HT-29 (cell line): ENCODE data around the gene CC2D1A. TPM values are rescaled to one million over a fixed set of nuclear protein-coding genes. Genes with fewer than 3 reads are reported as not detected.

ENCODE experiments used
- DNase-seq: peaks from one replicate; pipeline ENCODE4 v3.0.0-alpha.2; 2015; ENCODE audit warnings: low spot score
- total RNA-seq: library from RNA; depleted of rRNA; stranded (reverse); fragments of >200 nt; shearing (Covaris generic); gene quantifications from 2 replicates; pipeline ENCODE4 v1.2.3, GENCODE V29; 2014

Gene CC2D1A
- total RNA-seq, 1 experiment from 2014 or later: 36.0 TPM

DNA sequence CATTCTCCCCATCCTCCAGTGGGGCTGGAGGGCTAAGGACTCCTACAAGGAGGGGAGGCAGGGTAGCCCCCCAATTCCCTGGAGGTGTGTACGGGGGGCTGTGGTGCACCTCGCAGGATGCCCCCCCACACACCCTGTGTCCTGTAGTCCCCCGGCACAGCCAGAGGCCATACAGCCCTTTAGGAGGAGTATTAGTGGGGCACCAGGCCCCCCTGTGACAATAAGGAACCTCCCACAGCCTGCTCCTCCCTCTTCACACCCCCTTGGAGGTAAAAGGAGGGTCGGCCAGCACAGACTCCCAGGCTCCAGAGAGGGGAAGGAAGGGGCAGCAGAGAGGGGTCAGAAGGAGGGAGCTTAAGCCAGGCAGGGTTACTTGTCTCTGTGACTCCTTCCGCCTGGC, 29.2 kb upstream of the CC2D1A start, which contains the start of gene NANOS3:
Gene NANOS3, plus strand, starts transcription at position 301 of the 400 bp plus-strand sequence. CDS start 115 bp downstream, outside the sequence.
- DNase-seq: no peak

DNA sequence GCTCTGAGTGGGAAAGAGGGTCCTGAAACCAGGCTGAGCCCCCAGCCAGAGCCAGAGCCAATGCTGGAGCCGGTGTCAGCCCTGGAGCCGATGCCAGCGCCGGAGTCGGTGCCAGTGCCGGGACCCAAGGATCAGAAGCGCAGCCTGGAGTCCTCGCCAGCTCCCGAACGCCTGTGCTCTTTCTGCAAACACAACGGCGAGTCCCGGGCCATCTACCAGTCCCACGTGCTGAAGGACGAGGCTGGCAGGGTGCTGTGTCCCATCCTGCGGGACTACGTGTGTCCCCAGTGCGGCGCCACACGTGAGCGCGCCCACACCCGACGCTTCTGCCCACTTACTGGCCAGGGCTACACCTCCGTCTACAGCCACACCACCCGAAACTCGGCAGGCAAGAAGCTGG, 28.7 kb upstream of the CC2D1A start:
- DNase-seq: no peak

DNA sequence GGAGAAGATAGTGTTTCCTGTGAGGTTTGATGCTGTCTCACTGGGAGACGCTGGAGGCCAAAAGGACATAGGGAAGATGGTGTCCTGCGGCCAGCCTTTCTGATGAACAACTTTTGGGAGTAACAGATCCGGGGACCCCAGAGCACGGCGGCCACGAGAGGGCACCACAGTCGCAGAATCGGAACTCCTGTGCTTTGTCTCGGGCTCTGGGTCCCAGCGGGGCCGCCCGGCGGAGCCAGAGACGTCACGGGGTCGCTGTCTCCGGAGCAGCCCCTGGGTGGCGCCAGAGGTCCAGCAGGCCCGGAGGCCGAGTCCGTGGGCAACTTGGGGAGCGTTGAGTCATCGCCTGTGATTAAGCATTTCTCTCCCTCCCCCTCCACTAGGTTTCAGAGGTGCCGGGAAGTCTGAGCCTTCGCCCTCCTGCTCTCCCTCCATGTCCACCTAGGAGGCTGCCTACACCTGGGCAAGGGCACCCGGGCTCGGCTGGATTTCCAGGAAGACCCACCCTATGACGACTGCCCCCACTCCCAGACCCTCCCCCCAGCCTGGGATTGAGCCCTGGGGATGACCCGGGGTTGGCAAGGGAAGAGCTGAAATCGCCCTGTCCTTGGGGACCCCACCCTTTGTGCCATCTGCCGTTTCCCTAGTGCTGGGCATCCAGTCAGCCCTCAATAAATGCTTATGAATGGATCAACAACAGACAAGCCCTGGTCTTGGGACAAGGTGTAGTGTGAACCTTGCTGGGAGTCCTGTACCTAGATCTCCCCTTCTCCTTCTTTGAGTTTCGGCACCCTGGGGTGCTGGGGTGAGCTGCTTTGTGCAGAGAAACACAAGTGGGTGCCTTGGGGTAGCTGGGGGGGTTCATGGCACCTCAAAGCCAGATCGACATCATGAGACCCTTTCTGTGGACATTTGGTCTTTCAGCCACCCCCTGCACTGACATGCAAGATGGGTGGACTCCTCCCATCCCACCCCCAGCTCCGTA, 25.6 kb upstream of the CC2D1A start:
- DNase-seq: peak; percentile 91

DNA sequence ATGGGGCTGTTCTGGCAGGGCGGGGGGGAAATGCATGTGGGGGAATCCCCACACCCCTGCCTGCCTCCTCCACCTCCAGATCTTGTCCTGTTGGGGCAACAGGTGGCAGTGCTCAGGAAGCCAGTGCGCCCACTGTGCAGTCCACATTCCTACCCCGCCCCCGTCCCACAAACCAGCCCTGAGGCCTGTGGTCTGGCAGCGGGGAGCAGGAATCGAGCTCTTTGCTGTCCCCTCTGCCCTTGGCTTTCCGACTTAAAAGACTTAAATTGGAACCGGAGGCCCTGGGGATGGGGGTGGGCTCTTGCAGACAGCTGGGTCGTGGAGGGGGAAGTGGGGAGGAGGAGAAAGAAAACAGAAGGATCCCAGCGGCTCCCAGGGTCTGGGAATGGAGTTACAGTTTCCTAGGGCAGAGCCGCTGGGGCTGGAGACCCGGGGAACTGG, 24.7 kb upstream of the CC2D1A start:
- no peak for DNase-seq

DNA sequence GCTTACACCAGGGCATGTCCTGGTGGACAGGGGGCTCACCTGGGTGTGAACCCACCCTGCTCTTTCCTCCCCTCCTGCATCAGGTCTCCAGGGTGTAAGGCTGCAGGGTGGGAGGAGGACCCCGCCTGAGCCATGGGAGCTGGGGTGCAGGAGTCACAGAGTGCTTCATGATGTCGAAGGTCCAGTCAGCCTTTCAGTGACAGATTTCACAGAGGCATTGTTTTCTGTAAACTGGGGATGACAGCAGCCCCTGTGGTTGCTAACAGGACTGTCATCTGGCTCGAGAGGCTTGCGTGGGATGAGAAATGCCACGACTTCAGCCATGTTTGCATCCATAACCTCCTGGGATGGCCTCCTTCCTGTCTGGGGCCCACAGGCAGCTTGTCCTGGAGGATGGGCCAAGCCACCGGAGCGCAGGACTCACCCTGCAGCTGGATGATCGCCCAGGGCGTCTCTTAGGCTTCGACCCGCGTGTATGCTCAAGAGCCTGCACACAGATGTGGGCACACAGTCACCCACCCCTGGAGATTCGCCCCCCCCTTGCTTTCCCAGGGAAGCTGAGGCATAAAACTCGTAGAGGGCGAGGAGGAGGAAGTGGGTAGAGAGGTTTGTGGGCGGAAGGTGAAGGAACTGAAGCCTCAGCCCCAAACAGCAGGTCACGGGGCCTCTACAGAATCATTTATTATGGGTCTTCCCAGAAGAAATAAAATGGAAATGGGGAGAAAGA, 24.1 kb upstream of the CC2D1A start:
- no peak for DNase-seq

DNA sequence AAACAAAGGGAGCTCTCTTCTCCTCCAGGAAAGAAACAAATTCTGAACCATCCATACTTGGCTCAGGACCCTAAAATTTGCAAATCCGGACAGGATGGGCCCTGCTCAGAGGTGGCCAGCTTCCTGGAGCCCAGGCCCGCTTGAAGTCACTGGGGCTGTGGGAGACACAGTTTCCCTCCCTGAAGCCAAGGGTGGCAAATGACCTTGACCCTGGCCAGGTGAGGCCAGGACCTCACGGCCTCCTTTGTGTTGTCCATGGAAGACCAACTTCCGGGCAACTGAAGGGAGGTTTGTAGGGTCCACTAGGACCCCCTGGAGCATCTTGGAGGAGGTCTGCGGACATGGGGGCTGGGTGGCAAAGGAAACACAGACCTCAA, 23.6 kb upstream of the CC2D1A start:
- no peak for DNase-seq

DNA sequence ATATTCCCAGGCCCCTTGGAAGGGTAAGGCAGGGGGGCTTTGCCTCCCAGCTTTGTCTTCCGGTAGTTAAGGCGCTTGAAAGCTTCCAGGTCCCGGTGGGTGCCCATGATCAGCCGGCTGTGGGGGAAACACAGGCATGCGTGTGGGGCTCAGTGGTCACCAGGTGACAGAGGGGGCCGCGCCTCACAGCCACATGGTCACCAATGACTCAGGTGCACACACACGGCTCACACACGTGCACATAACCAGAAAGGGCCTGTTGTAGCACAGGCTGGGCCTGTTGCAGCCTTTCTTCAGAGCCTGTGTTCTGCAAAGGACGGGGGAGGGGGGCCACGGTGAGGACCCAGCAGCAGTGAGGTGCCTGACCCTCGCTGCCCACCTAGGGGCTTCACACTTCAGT, 23.2 kb upstream of the CC2D1A start:
- DNase-seq: no peak

DNA sequence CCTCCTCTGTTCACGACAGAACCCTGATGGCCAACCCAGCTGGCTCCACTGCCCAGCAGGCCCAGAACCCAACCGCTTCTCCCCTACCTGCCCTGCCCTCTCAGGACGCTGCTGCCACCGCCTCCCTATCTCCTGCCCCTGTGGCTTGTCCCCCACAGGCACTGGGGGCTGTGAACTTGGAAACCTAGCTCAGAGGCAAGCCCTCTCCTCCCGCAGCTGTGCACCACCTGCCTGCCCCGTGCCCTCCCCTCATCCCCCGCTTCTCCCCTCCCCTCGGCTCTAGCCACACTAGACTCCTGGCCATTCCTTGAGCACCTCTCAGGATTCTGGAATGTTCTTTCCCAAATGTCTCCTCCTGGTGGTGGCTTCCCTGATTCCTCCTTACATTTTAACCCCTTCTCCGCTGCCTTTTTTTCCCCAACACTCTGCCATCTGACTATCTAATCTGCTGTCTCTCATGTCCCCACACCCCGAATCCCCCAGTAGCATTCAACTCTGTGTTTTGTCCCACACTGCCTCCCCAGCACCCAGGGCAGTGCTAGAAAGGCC, 22.4 kb upstream of the CC2D1A start:
- no peak for DNase-seq

DNA sequence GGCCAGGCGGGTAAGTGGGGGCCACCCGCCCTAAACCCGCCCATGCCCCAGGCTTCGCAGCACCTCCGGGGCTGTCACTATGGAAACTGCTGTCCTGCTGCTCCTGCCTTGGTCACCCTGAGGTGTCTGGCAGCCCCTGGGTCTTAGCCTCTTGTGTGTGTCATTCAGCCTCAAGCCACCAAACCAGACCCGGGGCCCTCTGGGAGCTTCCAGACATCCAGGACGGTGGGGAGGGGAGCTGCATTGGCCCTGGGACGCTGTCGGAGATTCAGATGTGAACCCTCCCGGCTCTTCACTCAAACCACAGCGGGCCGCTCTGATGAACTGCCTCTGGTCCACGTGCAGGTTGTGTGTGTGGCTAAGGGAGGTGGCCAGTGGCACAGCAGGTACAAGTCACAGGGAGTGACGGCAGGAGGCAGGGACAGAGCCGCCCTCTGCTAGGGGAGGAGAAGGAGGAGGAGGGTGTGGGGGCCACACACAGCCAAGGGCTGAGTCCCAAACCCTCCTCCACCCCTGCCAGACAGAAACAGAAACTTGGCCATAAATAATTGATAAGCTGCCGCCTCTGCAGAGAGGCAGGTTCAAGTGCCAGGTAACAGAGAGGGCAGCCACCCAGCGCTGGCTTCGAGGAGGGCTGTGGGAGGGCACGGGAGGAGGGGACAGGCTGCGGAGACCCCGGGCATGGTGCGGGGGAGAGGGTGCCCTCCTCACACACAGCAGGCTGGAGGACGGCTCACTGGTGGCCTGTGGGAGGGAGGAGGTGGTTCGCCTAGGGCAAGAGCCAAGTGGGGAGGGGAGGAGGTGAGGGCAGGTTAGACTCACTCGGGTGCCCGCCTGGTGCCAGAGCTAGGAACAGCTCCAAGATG, 21.0 kb upstream of the CC2D1A start:
- DNase-seq: no peak

DNA sequence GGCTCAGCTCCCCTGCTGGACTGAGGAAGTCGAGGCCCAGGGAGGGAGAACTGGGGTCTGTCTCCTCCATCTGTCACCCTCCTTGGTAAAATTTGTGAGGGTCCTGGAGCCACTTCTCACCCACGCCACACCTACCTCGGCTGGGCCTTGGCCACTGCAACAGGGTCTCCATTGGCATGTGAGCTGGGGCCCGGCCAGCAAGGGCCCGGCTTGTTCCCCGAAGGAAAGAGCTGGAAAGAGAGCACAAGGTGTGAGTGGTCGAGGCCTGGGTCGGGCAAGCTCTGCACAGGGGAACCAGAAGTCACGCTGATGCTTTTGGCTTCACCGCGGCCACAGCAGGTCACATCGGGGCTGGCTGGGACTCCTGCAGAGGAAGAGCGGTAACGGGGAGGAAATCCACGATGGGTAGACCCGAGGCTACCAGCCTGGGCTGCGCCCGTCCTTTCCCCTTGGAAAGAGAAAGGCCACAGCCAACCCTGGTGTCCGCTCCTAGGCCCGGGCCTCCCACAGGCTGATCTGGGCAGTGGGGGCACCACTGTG, 20.1 kb upstream of the CC2D1A start:
- DNase-seq: no peak

DNA sequence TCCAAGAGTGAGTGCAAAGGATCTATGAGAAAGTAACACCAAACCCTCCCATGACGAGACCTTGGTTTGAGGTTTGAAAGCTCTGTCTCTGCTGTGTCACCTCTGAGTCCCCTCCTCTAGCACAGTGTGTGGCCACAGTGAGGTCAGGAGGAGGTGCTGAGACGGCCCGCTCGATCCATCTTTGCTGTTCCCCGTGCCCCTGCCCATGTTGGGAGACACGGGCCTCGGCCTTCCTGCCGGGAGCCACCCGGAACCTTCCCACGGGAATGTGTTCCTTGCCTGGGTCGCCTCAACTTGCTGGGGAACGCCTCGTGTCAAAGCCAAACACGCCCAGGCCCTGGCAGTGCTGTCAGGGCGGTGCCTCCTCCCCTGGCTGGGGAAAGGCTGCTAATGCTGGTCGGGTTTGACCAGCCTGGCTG, 19.0 kb upstream of the CC2D1A start:
- DNase-seq: no peak

DNA sequence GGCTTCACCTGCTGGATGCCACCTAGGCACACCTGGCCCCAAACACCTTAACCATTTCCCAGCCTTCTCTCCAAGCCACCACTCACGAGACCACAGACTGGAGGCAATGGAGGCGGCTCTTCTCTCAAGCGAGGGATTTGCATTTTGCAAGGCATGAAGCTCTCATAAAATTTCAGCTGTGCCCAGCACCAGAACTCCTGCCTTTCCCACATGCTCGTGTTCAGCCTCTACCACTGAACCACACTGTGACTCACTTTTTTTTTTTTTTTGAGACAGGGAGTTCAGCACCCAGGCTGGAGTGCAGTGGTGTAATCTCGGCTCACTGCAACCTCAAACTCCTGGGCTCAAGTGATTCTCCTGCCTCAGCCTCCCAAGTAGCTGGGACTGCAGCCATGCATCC, 18.5 kb upstream of the CC2D1A start:
- DNase-seq: no peak

DNA sequence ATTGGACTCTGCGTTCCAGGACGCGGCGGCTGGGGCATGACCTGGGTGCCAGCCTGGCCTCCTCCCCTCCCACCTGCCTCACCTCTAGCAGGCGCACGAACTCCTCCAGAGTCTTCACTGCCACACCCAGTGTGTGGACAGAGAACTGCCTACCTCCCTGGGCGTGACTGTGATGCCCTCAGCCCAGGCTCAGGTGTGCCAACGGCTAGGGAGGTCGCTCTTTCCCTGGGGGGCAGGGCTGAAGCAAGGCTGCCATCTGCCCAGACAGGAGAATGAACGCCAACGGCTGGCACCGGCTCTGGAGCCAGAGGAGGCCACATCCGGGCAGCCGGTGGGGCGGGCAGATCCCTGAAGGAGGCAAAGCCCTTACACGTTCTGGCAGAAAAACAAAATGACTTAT, 17.7 kb upstream of the CC2D1A start:
- no peak for DNase-seq

DNA sequence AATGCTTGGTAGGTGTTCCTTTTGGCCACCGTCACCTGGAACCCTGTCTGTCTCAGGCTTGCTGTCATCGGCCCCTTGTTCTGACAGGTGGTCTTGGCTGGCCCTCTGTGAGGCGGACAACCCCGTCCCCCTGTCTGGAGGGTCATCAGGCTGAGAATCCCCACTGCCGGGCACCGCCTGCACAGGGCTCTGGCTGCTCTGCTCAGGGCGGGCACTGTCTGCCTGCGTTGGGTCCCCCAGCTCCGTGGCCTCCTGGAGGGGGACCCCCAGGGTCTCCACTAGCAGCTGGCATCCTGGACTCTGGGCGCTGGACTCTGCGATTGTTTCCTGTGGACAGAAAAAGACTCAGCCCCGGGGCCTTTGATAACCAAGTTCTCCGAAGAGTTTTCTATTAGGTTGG, 15.9 kb upstream of the CC2D1A start:
- DNase-seq: no peak

DNA sequence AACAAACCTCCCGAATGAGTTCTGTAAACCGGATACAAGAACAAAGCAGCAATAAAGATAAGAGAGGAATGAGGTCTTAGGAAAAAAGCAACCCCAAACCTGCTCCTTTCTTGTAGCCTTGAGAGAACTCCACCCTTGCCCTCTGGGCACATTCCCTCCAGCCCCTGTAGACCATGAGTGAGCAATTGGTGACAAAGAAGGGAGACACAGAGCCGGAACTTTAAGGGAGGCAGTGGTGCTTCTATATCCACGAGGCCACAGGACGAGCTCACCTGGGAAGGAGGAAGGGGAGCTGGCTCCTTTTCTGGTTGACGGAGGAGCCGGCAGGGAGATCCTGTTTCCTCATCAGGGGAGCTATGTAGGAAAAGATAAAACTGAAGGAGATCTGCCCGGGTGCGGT, 13.1 kb upstream of the CC2D1A start:
- no peak for DNase-seq

DNA sequence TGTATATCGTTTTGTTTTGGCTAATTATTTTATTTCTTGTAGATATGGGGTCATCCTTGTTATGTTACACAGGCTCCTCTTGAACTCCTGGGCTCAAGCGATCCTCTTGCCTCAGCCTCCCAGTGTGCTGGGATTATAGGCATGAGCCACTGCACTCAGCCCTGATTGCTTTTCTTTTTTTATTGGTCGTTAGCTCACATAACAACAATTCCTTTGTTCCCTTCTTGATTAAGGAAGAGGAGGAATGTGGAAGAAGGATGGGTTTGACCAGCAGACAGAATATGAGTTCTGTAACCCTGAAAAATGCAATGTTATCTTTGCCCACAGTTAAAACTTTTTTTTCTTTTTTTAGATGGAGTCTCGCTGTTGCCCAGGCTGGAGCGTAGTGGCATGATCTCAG, 11.4 kb upstream of the CC2D1A start:
- DNase-seq: no peak

DNA sequence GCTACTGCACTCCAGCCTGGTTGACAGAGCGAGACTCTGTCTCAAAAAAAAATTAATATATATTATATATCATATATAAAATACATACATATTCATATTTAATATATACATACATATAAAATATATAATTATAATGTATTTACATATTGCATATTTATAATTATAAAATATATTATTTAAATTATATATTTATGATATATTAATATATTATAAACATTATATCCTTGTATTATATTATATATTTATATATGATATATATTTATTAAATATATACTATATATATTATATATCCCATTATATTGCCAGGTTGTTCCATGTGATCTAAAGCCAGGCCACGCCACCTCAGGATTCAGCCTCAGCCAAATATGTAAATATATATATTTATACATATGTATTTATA, 9.8 kb upstream of the CC2D1A start:
- no peak for DNase-seq

DNA sequence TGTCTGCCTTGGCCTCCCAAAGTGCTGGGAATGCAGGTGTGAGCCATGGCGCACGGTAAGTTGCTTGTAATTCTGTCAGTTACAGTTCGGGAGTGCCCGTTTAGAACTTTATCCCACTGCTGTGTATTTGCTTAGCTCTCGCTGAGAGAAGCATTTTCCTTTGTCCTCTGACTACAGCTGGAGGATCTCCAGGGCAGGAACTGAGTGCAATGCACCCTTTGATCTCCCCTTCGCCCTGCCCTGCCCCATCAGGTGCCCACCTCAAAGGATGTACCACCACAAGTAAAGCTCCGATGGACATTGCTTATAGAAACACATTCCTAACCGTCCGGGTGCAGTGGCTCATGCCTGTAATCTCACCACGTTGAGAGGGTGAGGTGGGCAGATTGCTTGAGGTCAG, 6.6 kb upstream of the CC2D1A start:
- no peak for DNase-seq

DNA sequence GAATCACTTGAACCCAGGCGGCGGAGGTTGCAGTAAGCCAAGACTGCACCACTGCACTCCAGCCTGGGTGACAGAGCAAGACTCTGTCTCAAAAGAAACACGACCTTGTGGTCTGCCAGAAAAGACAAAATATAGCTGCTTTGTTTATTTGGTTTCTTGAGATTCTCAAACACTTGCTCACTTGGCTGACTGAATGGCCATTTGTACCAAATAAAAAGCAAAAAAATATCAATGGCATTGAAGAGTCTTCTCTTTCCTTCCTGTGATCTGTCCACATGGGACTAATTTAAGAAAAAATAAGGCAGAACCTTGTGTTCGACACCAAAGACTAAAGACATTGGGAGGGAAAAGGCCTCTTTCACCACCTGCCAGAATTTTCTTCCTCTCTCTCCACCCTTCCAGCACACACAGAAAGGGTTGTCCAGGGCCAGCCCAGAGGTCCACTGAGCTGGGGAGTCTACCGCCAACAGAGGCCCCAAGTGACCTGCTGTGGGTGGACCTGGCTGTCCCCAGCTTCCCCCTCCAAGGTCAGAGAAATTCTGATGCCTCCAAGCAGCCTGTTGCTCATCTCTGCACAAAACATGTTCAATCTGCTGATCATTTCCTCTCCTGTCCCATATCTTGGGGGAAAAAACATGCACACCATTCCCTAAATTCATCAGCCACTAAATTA, 6.0 kb upstream of the CC2D1A start:
- DNase-seq: no peak

DNA sequence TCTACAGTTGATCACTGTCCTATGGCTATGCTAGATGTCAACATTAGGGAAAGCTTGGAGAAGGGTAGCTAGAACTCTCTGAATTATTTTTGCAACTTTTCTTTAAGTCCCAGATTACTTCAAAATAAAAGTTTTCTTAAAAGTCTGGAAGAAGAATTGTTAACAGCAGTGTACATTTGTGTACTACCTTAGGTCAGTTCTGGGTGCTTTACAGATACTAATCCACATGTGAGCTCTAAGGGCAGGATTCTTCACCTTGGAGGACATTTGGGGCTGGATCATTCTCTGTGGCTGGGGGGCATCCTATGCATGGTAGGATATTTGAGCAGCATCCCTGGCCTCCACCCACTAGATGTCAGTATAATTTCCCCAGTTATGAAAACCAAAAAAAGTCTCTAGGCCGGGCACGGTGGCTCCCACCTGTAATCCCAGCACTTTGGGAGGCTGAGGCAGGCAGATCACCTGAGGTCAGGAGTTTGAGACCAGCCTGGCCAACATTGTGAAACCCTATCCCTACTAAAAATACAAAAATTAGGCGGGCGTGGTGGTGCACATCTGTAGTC, 2.9 kb upstream of the CC2D1A start:
- DNase-seq: peak; percentile 23
